ENCODE data around the gene AKT1.
"Not testable (repeated sequence)": the region's sequence is repeated elsewhere in the genome, so short reads cannot be mapped to it uniquely, and the experiment has no call there.

Gene AKT1

DNA sequence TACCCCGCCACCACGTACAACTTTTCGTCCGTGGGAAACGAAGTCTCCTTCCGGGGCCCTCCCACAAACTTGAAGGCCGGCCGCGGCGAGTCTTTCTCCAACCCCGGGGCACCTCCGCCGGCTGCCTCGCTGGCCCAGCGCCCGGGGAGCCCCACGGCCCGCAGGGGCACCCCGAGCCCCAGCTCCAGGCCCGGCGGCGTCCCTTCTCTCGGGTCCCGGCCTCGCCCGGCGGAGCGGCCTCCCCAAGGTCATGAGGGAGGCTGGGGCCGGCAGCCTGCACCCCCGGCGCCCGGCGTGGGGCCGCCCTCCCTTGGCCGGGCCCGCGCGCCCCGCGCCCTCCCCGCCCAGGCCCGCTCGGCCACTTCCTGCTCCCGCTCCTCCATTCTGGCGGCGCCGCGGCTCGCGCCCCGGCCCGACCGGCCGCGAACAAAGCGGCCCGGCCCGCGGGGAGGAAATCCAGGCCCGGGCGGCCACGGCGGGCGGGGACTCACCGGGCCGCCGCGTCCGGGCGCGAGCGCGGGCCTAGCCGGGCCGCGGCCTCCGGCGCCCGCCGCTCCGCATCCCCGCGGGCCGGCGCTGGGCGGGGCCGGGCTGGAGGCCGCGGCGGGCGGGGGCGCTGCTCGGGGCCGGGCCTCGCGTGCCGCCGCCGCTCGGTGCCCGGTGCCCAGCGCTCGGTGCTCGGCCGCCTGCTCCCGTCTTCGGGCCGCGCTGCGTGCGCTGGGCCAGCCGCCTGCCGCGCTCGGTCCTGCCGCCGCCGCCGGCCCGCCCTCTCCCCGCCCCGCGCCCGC lies at the start of gene AKT1:
AKT1 (minus strand) TSS at position 756 of the 788 bp plus-strand sequence. CDS start 3,105 bp downstream, outside the sequence.
- DNase-seq (ENCODE audit: low read depth in 2 of 2): no peak

DNA sequence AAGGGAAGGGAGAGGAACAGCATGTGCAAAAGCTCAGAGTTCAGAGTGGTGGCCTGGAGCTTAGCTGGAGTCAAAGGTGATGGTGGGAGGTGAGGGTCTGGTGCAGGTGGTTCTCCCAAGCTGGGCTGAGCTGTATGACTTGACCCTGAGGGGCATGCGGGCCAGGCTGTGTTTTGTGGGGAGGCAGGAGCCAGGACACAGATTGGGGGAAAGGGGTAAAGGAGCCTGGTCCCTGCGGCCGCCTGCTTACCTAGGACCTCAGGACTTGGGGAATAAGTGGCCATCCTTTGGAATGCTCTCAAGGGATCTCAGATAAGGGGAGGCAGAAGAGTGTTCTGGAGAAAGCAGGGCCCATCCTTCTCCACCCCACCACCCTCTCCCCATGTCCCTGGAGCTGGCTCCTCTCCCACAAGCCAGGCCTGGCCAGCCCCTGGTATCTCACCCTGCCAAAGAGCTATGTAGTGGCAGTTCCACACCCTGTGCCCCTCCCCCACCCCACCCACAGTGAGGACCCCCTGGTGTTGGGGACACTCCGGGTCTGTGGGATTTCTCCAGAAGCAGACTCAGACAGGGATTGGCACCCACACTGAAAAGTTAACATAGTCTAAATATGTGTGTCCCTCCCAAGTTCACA lies 49.6 kb upstream of the AKT1 start:
- DNase-seq (ENCODE audit: low read depth in 2 of 2): no peak

DNA sequence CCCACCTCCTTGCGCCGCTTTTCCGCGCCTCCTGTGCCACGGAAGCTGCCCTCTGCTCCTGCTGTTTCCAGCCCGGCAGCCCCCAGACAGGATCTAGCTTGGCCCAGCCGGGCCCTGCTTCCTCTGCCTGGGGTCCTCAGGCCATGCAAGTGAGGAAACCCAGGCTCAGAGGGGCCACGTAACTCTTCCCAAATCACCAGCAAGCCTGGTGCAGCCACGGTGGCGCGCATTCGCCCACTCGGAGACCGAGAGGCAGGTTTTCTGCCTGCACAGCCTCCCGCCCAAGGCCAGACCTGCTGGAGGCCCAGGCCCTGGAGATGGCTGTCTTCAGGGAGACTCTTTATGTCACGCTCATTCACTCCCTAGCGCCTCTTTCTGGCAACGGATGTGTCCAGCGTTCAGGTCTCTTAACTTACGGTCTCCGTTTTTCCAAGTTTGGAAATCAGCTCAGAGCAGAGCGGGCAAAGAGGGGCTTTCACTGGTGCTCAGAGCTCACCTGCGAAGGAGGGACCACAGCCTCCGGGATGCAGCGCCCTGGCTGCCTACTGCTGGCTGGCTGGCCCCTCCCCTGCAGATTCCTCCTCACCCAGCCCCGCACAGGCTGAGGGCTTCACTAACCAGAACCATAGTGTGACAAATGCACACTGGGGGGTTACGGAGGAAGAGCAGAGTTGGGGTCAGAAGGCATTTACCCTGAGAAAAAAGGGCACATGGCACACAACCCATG lies 48.9 kb upstream of the AKT1 start:
- DNase-seq (ENCODE audit: low read depth in 2 of 2): no peak

DNA sequence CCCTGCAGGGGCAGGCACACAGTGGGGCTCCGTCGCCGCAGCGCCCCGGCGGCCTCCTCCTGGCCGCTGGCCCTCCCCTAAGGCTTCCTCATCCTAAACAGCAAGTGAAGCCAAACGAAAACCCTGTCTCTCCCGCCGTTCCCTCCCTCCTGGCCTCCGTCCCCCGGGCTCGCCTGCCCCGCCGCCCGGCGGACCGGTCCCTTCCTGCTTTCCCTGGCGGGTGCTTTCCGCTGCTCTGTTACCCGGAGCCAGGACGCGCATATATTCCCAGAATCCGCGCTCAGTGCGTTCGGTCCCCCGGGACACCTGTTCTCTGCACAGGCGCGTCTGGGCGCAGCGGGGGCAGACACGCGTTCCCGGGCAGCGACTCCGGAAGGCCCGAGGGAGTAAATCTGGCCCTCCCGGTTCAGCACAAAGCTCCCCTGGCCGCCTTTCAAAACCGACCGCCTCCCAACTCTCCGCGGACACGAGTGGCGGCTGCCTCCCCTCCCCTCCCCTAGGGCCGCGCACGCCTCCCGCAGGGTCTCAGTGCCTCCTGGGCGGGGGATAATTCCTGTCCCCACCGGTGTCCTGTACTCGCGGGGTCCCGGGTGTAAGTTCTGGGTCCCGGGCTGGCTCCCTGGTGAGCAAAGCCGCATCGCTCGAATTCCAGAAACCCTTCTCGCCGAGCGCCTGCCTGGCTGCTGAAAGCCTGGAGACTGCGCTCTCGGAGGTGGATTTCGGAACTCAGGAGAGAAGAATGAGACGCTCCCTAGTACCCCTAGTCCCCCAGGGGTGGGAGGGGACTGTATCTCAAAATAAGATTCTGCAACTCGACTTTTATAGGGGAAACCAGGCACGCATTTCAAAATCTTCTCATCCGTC lies 48.1 kb upstream of the AKT1 start:
- DNase-seq (ENCODE audit: low read depth in 2 of 2): no peak

DNA sequence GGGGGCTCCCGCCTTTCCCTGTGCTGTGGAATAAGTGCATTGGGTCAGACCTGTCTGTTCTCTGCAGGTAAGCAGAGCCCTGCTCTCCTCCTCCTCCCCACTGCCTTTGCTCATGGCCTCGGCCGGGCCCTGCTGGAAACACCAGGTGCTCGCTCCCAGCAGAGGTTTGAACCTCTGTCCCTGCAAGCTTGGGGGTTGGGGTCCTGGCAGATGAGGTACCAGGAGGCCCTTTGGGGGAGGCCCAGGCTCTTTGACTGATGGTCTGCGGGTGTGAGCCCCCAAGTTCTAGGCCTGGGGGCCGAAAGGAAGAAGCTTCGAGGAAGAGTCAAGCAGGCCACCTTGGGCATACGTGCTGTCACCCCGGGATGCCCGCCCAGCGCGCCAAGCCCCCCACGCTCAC lies 47.5 kb upstream of the AKT1 start:
- DNase-seq (ENCODE audit: low read depth in 2 of 2): no peak

DNA sequence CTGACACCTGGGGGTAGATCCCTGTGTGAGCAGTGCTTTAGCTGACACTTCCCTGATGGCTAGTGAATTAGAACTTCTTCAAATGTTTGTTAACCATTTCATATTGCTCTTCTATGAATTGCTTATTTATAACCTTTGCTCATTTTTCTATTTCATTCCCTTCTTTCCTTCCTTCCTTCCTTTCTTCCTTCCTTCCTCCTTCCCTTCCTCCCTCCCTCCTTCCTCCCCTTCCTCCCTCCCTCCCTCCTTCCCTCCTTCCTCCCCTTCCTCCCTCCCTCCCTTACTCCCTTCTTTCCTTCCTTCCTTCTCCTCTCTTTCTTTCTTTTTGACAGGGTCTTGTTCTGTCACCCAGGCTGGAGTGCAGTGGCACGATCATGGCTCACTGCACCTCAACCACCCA lies 46.2 kb upstream of the AKT1 start:
- DNase-seq (ENCODE audit: low read depth in 2 of 2): no peak

DNA sequence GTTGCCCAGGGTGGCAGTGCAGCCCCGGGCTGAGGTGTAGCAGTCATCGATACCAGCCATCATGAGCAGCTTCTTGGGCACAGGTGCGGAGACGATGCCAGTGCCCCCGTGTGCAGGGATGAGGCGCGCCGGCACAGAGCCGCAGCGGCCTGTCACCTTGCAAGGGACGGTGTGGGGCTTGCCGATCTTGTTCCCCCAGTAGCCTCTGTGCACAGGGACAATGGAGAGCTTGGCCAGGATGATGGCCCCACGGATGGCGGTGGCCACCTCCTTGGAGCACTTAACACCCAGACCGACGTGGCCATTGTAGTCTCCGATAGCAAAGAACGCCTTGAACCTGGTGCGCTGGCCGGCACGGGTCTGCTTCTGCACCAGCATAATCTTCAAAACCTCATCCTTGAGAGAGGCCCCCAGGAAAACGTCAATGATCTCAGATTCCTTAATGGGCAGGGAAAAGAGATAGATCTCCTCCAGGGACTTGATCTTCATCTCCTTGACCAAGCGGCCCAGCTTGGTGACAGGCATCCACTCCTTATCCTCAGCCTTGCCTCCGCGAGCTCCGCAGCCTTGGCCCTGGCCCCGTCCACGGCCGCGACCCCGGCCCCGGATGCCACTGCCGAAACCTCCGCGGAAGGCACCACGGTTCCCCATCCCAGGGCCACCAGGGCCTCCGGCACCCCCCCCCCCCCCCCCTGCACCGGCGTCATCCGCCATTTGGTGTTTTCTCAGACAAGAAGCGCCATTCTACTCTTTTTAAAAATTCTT lies 40.8 kb upstream of the AKT1 start:
- not testable (repeated sequence) for DNase-seq (ENCODE audit: low read depth in 2 of 2)

DNA sequence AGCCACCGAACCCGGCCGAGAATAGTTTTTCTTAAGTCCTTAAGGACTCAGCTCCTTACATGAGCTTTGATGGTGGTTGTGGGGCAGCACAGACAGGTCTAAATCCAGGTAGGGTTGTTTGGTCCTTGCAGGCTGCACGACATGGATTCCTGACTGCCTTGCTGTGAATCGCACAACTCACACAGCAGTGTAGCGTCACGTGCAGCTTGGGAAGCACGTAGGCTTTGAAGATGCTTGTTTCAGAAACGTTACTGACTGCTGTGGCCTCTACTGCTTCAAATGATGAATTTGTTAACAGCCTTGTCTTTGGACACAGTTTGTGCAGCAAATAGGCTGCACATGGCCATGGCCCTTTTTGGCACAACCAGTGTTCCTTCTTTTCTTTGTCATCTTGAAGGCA lies 35.2 kb upstream of the AKT1 start:
- no peak for DNase-seq (ENCODE audit: low read depth in 2 of 2)

DNA sequence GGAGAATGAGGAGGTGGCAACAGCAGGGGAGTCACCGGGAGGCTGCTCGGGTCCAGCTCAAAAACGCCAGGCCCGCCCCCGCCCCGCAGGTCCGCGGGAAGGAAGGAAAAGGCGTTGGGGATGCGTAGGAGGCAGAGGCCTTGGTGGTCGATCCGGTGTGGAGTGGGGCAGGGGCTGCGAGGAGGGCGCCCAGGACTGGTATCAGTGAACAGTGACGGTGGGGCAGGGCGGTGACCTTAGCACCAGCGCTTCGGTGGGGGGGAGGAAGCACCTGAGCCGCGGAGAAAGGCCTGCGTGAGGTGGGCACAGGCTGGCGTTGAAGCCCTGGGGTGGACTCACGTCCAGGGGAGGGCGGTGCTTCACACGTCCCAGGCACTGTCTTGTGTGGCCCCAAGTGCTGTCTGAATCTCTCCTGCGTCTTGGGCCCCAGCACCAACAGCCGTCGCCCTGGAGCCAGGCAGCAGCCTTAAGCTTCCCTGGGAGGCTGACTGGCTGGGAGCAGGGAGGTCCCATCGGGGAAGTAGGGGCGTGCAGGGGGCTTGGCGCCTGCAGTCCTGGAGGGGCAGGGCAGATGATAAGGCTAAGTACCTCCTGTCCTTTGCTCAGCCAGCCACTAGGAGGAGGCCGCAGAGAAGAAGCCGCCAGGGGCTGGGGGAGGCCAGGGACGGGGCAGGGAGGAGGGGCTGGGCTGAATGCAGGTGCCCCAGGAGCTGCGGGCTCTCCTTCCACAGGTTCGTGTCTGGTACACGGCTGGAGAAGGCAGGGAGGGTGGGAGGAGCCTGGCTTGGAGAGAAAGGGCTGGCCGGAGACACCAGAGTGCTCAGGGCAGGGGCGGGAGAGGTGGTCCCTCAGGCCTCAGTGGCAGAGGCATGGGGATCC lies 31.9 kb upstream of the AKT1 start:
- peak in 1 of 2 donors; percentile 23 for DNase-seq (ENCODE audit: low read depth in 2 of 2)

DNA sequence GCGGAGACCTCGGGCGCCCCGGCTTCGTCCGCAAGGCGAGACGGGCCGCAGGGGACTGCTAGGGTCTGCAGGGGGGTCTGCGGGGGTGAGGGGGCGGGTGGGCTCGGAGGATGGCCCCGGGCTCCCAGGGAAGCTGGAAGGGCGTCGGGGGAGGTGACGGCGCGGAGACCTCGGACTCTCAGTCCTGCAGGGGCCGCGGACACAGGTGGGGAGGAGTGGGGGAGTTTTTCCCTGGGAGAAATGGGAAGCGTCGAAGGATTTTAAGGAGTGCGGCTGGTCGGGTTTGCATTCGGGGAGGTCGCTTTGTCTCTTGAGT lies 31.3 kb upstream of the AKT1 start:
- DNase-seq (ENCODE audit: low read depth in 2 of 2): no peak

DNA sequence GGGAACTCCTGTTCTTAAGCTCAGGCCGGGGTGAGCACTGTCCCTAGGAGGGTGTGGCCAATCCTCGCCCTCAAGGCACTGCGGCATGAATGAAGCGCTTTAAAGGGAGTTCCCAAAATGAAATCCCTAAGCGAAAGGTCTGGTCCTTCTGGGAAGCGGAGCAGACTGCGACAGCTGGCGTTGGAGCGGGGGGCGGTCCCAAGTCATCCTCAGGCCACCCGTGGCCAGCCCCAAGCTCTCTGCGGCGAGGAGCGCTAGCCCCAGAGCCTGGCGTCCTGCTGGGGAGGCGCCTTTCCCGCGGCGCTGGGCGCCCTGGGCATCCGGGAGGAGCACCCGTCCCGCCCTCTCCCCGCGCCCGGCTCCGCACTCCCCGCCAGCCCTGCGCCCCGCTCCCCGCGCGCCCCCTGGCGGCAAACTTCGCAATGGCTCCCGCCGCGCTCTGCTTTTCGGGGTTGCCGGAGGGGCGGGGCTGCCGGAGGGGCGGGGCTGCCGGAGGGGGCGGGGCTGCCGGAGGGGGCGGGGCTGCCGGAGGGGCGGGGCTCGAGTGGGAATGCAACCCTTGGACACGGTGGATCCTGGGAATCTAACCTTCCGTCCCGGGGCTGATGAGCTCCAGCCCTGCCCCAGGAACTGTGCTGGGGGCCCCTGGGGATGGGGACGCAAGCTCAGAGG lies 30.8 kb upstream of the AKT1 start:
- peak; percentile 78 to 79 for DNase-seq (ENCODE audit: low read depth in 2 of 2)

DNA sequence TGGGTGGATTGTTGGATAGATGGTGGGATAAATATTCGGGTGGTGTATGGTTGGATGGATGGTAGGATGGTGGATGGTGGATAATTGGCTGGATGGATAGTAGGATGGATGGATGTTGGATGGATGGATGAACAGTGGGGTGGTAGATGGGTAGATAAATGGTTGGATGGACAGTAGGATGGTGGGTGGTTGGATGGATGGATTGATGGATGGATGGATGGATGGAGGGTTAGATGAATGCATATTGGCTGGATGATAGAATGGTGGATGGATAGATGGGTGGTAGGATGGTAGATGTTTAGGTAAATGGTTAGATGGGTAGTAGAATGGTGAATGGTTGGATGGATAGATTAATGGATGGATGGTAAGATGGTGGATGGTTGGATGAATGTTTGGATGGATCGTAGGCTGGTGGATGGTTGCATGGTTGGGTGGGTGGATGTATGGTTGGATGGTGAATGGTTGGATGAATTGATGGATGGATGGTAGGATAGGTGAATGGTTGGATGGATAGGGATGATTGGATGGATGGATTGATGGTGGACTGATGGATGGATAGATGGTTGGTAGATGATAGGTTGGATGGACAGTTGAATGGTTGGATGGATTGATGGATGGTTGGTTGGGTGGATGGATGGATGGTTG lies 28.9 kb upstream of the AKT1 start:
- no peak for DNase-seq (ENCODE audit: low read depth in 2 of 2)

DNA sequence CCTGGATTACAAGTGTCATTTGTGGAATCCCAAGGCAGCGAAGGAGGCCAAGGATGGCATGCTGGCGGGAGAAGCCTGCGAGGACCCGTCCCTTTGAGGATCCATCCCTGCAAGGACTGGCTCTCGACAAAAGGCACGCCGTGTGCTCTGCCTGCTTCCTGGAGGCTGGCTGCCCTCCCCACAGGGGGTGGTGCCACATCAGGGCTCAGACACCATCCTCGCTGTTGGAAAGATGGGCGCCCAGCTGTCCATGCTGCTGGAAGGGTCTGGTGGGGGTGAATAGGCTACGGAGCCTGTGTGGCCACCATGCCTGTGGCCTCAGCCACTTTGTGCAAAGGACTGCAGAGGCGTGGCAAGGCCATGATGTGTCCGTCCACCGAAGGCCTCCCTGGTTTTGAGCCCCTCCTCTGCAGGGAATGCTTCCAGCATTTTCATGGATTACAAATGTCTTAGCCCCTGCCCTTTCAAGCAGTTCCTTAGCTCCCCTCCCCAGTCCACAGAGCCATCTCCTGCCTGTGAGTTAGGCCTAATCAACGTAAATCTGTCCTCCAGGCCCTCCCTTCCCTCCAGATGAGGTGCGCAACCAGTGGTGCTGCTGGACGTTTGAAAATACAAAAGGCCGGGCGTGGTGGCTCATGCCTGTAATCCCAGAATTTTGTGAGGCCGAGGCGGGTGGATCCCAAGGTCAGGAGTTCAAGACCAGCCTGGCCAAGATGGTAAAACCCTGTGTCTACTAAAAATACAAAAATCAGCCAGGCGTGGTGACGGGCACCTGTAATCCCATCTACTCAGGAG lies 27.5 kb upstream of the AKT1 start:
- no peak for DNase-seq (ENCODE audit: low read depth in 2 of 2)

DNA sequence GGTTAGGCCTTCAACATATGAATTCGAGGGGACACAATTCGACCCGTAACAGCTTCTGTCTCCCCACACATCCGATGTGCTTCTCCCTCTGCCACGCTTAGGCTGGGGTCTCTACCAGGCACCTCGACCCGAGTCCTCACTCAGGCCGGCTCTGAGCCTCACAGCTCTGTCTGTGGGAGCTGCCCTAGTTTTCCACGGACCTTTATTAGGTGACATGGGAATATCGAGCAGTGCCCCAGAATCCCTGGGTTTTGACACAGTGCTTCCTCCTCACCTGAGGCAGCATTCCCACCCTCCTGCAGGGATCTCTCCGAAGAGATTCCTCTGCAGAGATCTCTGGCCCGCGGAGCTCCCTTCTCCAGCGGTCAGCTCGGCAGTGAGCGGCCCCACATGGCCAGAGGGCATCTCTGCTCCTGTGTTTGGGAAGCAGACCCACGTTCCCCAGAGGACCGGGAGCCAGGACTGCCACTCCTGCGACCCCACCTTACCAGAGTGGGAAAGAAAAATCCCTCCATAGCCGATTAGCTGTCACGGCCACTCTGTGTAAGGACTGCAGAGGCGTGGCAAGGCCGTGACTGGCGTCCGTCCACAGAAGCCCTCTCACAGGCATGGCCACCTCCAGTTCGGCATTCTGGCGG lies 26.5 kb upstream of the AKT1 start:
- DNase-seq (ENCODE audit: low read depth in 2 of 2): no peak

DNA sequence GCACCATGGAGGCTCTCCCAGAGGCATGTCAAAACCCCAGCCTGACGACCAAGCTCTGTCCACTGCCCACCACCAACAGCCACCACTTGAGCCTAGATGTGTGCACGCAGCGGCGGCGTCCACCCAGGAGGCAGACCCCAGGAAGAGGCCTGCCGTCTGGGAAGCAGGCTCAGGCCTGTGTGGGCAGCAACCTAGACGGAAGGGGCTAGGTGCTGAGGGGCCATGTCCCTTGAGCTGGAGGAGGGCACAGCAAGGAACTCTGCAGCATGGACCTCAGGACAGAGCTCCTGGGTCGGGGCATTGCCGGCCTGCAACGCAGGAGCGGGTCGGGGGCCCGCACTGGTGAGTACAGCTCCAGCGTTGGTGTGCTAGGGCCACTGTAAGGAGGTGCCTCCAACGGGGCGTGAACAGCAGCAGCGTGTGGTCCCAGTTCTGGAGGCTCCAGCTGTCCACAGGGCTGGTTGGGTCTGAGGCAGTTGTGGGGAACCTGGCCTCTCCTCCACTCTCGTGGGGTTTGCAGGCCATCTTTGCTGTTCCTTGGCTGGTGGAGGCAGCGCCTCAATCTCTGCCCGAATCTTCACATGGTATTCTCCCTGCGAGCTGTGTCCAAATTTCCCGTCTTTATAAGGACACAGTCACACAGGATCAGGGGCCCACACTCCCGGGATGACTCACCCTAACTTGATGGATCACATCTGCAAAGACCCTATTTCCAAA lies 25.8 kb upstream of the AKT1 start:
- DNase-seq (ENCODE audit: low read depth in 2 of 2): no peak

DNA sequence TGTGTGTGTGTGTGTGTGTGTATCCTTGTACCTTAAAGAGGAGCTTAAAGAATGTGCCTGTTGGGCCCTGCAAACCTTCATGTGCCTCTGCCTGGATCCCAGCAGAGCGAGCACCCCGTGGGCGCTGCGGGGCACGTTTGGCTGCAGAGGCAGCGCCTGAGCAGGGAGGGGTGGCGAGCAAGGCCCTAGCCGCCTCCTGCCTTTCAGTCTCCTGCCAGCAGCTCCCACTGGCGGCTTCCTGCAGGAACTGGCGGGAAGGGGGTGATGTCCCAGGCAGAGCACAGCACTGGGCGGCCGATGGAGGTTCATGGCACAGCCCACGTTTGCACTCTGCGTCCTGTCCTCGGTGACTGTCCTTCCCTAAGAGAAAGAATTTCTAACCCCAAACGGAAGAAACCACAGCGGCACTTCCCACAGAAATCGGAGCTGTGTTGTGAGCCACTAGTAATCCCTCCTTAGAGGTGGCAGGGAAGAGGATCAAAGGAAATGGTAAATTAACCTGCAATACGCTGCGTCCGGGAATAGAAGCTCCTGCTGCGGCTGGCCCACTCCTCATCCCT lies 25.2 kb upstream of the AKT1 start:
- no peak for DNase-seq (ENCODE audit: low read depth in 2 of 2)

DNA sequence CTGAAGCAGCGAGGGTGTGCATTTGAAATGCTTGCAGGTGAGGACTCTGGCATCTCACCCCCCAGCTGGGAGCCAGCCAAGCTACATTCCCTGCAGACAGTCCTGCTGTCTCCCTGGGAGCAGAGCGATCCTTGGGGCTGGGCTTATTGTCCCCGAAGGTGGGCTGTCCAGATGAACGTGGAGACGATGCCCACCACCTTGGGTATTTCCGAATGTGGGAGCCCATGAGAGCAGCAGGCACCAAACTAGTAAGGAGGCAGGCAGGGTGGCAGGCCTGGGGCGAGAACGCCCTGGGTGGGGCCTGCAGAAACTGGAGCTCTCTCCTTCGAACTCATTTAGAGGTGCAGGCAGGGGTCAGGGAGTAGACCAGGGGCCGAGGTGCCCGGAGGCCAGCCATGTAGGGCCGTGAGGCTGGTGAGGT lies 23.8 kb upstream of the AKT1 start:
- DNase-seq (ENCODE audit: low read depth in 2 of 2): no peak
